H1 (cell line): ENCODE results near the gene KDM8. TPM values are rescaled to one million over a fixed set of nuclear protein-coding genes. Genes with fewer than 3 reads are reported as not detected.
A peak's percentile ranks its signal among the peaks of the same experiment; 100 is the strongest.

Experiments
- CTCF ChIP-seq, 3 experiments: IDR thresholded peaks; 1 replicate in 2 of 3; 2 replicates in 1 of 3; pipeline versions ENCODE4 v1.5.1 to v1.6.1; 2011; ENCODE audit warnings: low read length in 3 of 3, mild to moderate bottlenecking in 3 of 3, inconsistent platforms in 2 of 3, low read depth in 1 of 3, moderate library complexity in 1 of 3; ENCODE audit not compliant: insufficient read depth in 1 of 3; ENCODE audit errors: control extremely low read depth in 1 of 3
- POLR2A ChIP-seq, 2 experiments: IDR thresholded peaks; 1 replicate in 1 of 2; 2 replicates in 1 of 2; pipeline ENCODE4 v1.6.1; 2011; ENCODE audit warnings: low read depth in 2 of 2, low read length in 2 of 2, mild to moderate bottlenecking in 2 of 2; ENCODE audit errors: control extremely low read depth in 1 of 2
- SAP30 ChIP-seq: fragments of 300-600 bp; sonication (generic); IDR thresholded peaks from 2 replicates; pipeline ENCODE4 v1.7.1; 2012; ENCODE audit warnings: low read length, moderate library complexity, mild to moderate bottlenecking, inconsistent platforms; ENCODE audit not compliant: insufficient read depth, insufficient replicate concordance
- SRF ChIP-seq: IDR thresholded peaks from 2 replicates; pipeline ENCODE4 v1.6.1; 2011; ENCODE audit warnings: mild to moderate bottlenecking, low read depth, low read length, moderate library complexity
- SUZ12 ChIP-seq: fragments of 200-600 bp; sonication (generic); IDR thresholded peaks from 2 replicates; pipeline ENCODE4 v1.6.1; 2012; ENCODE audit warnings: mild to moderate bottlenecking, inconsistent platforms, low read length, moderate library complexity, mixed read lengths
- USF2 ChIP-seq: IDR thresholded peaks from 2 replicates; pipeline ENCODE4 v1.6.1; 2011; ENCODE audit warnings: low read length, improper control_type of control experiment
- polyA plus RNA-seq, 7 experiments: library from polyadenylated mRNA; depleted of rRNA in 3 of 7; stranded (reverse) in 5 of 7; unstranded in 2 of 7; fragments of >200 nt in 5 of 7; fragments of 200-250 nt in 2 of 7; gene quantifications; 1 replicate in 5 of 7; 2 replicates in 1 of 7; 4 replicates in 1 of 7; pipeline versions ENCODE4 v1.2.1 to v1.2.3, GENCODE V29; 2011 to 2013; ENCODE audit warnings: missing spikeins in 2 of 7, mixed read lengths in 2 of 7
- total RNA-seq: library from RNA; stranded (reverse); fragmentation: NEBNext Ultra II Directional; extraction: Animal tissue kit (Norgen Biotek cat#: 25700); gene quantifications from 2 replicates; pipeline ENCODE4 v1.2.1, GENCODE V29; 2021
- TF ChIP-seq, protein P1 (sequence below): fragments of 300-600 bp; sonication (generic); IDR thresholded peaks from 2 replicates; pipeline ENCODE4 v1.7.1; 2012; ENCODE audit warnings: low read length, moderate library complexity, mild to moderate bottlenecking, inconsistent platforms; ENCODE audit not compliant: insufficient replicate concordance

The KDM8 gene
- total and polyA plus RNA-seq, 2 of the 8 experiments (the other 6 are each of a cell fraction or from before 2014, with no cell fraction given): 10.3 to 12.8 TPM

- TF ChIP-seq, protein P1, sequence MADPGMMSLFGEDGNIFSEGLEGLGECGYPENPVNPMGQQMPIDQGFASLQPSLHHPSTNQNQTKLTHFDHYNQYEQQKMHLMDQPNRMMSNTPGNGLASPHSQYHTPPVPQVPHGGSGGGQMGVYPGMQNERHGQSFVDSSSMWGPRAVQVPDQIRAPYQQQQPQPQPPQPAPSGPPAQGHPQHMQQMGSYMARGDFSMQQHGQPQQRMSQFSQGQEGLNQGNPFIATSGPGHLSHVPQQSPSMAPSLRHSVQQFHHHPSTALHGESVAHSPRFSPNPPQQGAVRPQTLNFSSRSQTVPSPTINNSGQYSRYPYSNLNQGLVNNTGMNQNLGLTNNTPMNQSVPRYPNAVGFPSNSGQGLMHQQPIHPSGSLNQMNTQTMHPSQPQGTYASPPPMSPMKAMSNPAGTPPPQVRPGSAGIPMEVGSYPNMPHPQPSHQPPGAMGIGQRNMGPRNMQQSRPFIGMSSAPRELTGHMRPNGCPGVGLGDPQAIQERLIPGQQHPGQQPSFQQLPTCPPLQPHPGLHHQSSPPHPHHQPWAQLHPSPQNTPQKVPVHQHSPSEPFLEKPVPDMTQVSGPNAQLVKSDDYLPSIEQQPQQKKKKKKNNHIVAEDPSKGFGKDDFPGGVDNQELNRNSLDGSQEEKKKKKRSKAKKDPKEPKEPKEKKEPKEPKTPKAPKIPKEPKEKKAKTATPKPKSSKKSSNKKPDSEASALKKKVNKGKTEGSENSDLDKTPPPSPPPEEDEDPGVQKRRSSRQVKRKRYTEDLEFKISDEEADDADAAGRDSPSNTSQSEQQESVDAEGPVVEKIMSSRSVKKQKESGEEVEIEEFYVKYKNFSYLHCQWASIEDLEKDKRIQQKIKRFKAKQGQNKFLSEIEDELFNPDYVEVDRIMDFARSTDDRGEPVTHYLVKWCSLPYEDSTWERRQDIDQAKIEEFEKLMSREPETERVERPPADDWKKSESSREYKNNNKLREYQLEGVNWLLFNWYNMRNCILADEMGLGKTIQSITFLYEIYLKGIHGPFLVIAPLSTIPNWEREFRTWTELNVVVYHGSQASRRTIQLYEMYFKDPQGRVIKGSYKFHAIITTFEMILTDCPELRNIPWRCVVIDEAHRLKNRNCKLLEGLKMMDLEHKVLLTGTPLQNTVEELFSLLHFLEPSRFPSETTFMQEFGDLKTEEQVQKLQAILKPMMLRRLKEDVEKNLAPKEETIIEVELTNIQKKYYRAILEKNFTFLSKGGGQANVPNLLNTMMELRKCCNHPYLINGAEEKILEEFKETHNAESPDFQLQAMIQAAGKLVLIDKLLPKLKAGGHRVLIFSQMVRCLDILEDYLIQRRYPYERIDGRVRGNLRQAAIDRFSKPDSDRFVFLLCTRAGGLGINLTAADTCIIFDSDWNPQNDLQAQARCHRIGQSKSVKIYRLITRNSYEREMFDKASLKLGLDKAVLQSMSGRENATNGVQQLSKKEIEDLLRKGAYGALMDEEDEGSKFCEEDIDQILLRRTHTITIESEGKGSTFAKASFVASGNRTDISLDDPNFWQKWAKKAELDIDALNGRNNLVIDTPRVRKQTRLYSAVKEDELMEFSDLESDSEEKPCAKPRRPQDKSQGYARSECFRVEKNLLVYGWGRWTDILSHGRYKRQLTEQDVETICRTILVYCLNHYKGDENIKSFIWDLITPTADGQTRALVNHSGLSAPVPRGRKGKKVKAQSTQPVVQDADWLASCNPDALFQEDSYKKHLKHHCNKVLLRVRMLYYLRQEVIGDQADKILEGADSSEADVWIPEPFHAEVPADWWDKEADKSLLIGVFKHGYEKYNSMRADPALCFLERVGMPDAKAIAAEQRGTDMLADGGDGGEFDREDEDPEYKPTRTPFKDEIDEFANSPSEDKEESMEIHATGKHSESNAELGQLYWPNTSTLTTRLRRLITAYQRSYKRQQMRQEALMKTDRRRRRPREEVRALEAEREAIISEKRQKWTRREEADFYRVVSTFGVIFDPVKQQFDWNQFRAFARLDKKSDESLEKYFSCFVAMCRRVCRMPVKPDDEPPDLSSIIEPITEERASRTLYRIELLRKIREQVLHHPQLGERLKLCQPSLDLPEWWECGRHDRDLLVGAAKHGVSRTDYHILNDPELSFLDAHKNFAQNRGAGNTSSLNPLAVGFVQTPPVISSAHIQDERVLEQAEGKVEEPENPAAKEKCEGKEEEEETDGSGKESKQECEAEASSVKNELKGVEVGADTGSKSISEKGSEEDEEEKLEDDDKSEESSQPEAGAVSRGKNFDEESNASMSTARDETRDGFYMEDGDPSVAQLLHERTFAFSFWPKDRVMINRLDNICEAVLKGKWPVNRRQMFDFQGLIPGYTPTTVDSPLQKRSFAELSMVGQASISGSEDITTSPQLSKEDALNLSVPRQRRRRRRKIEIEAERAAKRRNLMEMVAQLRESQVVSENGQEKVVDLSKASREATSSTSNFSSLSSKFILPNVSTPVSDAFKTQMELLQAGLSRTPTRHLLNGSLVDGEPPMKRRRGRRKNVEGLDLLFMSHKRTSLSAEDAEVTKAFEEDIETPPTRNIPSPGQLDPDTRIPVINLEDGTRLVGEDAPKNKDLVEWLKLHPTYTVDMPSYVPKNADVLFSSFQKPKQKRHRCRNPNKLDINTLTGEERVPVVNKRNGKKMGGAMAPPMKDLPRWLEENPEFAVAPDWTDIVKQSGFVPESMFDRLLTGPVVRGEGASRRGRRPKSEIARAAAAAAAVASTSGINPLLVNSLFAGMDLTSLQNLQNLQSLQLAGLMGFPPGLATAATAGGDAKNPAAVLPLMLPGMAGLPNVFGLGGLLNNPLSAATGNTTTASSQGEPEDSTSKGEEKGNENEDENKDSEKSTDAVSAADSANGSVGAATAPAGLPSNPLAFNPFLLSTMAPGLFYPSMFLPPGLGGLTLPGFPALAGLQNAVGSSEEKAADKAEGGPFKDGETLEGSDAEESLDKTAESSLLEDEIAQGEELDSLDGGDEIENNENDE: no peak
- TF ChIP-seq USF2 (no peak), SUZ12 (no peak), SAP30 (no peak), SRF (no peak), POLR2A (IDR thresholded peaks at IDR 0.05; ENCODE audit: control extremely low read depth in 1 of 2, low read depth in 2 of 2, low read length in 2 of 2) (no peak), CTCF (IDR thresholded peaks at IDR 0.05; ENCODE audit: control extremely low read depth in 1 of 3, insufficient read depth in 1 of 3, low read depth in 1 of 3, low read length in 3 of 3) (peak; percentile 86 to 98 (median 95))
These were observed 23.7 kb upstream of the KDM8 start (continued) for GRCh38 chr16:27179500-27180072.
